NCI-H748 (cell line): ENCODE results near the gene TBC1D4.

ENCODE experiments used
- DNase-seq: peaks from one replicate; lab custom pipeline; 2025; ENCODE audit not compliant: unreplicated experiment; lab: John Stamatoyannopoulos, UW

Gene TBC1D4

GRCh38 chr13:75418186-75418843, 63.7 kb downstream of the TBC1D4 start:
- no peak for DNase-seq

DNA sequence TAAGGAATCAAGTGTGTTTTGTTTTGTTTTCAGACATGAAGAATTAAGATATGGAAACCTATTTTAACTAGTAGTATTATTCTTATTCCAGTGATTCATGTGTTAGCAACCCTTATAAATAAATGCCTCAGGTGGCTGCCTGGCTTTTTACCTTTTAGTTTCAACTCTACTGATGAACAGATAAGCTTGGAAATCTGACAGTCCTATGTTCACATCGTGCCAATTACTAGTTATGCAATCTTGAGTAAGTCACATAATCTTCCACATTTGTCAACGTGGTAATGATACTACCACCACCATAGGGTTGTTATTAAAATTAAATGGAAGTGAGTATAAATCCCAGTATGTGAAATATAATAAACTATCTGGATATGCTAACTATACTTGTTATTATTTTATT, 64.3 kb downstream of the TBC1D4 start:
- no peak for DNase-seq

- DNase-seq: no peak
Observed at GRCh38 chr13:75417012-75417384, 65.0 kb downstream of the TBC1D4 start.

GRCh38 chr13:75416327-75417011, 65.5 kb downstream of the TBC1D4 start:
- no peak for DNase-seq

GRCh38 chr13:75415694-75416093, 66.3 kb downstream of the TBC1D4 start:
- DNase-seq: no peak

- DNase-seq: no peak
Observed at GRCh38 chr13:75415171-75415570, 66.8 kb downstream of the TBC1D4 start.

DNA sequence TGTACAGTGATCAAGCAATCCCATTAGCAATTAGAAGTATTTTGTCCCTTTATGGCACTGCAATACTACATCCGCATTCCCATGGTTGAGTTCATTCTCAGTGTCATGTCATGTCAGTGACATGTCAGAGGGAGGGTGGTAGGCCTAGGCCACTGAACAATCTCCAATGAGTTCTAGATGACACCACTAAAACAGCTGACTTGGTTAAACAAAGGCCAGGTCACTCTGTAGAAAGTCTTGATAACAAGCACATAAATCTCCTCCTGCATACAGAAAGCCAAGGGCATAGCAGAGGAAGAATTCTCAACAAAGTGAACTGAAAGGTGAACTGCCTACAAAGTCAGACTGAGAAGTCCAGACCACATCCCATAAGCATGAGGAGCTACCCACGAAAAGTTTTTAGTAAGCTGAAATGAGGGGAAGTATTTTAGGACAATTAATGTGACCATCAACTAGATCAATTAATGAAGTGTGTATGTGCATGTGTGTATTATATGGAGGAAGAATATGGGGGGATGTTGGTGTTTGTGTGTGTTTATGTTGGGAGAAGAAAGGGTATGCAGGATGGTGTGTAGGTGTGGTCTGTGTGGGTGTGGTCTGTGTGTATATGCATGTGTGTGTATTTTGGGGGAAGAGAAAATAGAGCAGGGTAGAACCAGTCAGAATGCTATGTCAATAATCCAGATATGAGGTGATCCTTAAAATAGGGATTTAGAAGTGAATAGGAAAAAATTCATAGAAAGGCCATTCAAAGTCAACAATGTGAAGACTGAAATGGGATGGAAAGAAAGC, 67.7 kb downstream of the TBC1D4 start:
- DNase-seq: no peak

DNA sequence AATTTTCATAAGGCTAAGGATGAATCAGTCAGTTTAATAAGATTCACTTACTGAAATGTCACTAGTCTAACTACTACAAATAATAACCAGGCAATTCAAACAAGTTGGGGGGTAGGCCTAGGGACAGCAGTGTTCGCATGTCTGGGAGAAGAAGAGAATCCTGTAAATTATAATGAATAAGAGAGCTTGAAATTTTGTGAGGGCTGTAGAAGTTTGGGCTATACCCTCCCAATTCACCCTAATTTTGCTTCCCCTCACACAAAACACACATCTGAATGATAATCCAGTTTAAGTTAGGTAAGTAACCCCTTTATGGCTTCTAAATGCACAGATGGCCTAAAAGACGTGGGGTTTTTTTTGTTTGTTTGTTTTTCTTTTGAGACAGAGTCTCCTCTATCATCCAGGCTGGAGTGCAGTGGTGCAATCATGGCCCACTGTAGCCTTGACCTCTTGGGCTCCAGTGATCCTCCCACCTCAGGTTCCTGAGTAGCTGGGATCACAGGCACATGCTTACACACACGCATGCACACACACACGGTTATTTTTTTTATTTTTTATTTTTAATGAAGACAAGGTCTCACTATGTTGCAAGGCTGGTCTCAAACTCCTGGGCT, 69.9 kb downstream of the TBC1D4 start:
- no peak for DNase-seq

DNA sequence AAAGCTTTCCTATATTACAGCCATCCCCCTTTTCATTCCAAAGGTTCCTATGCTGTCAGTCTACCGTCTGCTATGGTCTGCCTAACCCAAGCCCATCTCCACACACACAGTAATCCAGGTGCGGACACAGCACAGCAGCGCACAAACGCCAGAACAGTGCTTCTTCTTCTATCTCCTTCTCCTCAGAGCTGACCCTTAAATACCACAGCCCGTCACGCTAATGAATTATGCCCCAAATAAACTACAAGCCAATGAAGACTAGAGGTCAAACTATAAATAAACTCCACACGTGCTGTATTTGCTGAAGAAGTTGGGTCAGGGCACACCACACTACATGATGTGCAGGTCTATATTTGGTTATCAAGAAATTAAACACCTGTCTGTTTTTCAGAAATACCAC, 71.8 kb downstream of the TBC1D4 start:
- no peak for DNase-seq

DNA sequence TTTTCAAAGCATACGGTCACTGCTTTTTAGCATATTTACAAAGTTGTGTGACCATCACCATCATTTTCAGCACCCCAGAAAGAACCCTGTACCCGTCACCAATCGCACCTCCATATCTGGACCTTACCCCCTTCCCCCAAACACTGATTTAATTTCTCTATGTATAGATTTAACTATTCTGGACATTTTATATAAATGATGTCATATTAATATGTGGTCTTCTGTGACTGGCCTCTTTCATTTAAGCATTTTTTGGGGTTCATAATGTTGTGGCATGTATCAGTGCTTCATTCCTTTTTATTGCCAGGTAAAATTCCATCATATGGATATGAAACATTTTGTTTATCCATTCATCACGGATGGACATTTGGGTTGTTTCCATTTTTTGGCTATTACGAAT, 74.0 kb downstream of the TBC1D4 start:
- no peak for DNase-seq

DNA sequence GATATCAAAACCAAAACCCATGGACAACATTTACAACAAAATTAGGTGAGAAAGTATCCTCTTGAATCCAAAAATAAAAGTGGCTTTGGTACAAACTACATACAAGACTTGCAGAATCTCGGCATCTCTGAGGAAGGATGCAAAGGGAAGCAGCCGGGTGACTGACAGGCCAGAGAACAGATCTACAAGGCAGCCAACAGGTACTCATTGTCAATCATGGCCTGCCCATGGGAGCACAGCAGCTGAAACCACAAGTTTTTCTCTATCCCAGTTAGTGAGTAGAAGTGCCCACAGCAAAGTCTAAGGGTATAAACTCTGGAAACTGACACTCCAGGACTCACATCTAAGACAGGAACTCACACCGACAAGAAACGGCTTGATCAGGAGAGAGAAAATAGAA, 74.5 kb downstream of the TBC1D4 start:
- no peak for DNase-seq

DNA sequence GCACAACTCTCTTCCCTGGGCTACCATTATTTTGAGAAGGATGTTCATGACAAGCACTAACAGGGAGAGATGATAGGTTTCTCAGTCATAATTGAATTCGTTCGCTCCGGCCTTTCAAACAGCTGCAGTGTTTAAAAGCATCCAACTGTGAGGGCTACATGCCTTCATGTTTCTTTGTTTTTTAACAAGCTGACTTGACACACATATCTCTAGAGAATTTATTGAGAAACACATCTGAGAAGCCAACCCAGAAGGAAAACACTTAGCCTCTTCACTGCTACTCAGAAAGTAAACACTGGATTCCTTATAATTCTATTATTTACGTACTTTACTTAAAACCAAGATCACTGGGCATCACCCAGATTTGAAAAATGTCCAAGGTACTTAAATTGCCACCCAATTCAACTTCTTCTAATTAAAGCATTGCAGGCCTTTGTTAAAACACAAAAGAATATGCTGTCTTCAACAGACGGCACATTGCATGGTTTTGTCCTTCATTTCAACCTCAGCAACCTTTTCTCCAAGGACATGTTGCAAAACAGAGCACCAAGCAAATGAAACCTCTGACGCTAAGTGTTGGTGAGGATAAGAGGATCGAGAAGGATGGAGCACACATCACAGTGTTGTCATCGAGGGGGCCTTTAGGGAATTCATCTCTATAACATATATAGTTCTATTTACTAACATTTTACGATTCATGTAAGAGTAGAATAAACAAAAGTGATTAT, 75.8 kb downstream of the TBC1D4 start:
- no peak for DNase-seq

DNA sequence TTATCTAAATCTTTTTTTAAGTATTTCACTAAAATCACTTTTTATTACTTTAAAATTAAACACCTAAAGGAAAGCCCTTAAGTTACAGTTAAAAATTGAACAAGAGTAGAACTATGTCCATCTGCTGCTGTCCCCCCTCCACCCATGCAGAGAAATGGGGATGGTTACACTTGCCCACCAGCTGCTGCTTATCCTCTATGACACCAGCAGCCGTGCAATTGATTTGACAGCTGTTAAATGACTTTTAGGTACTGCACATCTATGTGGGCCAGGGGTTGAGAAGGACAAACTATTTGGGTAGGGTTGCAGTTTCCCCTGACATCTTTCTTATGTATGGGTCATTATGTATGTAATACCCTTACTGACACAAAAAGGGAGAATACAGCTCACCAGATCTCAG, 77.2 kb downstream of the TBC1D4 start:
- DNase-seq: no peak

DNA sequence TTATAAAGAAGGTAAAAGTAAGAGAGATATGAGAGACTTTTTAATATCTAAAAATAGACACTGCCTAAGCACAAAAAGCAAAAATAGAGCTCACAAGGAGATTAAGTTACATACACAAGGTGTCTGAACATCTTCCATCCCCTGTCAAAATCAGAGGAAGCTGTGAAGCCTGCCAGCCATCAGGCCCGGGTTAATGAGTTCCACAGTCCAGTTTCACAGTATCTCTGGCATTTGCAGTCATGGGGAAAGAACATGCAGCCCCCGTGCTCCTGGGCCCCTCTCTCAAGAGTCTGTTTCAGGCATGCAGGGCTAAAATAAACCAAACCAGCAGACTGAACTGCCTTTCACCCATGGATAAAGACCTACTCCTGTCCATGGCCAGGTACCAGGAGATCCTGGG, 79.2 kb downstream of the TBC1D4 start:
- no peak for DNase-seq

DNA sequence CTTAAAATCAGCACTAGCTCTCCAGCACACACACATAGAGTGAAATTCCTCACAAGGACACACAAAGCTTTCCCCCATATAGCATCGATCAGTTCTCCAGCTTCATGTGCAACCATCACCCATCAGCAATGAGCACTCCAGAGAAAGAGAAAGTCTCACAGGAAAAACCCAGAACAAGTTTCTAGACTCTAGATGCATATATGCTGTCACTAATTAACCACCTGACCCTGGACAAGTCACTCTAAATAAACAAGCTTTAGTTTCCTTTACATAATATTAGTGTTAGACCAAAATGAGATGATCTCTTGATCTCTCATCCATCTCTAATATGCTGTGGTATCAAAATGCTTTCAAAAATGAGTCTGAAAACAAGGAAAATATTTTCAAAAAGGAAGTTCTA, 81.2 kb downstream of the TBC1D4 start:
- DNase-seq: no peak

GRCh38 chr13:75399879-75400217, 82.1 kb downstream of the TBC1D4 start:
- no peak for DNase-seq

GRCh38 chr13:75399168-75399878, 82.6 kb downstream of the TBC1D4 start:
- no peak for DNase-seq

- no peak for DNase-seq
Observed at GRCh38 chr13:75398072-75398471, 83.9 kb downstream of the TBC1D4 start.

GRCh38 chr13:75395901-75396300, 86.1 kb downstream of the TBC1D4 start:
- DNase-seq: no peak

DNA sequence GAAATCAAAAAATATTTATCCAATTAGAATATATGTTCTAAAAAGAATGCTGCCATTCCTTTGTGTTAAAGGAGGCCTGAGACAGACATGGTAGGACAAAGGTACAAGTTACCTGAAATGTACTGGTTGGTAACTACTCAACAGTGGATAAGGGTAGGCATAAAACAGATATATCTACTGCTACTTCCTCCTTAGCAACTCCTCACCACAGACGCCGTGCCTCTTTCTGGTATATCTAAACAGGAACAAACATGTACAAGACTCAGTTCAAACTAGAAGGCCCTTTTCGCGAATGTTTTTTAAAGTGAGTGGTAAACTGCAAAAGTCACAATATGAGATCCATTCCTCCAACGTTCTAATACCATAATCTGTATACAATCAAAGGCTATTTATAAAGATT, 86.9 kb downstream of the TBC1D4 start:
- no peak for DNase-seq
